Mononuclear cell (primary cell): ENCODE results near the gene CSMD2. TPM values are rescaled to one million over a fixed set of nuclear protein-coding genes. Genes with fewer than 3 reads are reported as not detected.

ENCODE experiments used
- H3K27me3 ChIP-seq: 2 replicates; pipeline ENCODE4 v1.6.0; 2011; ENCODE audit warnings: low read length, control low read depth; ENCODE audit not compliant: insufficient read depth
- H3K4me1 ChIP-seq: 2 replicates; pipeline ENCODE4 v1.5.1; 2011; ENCODE audit warnings: mild to moderate bottlenecking, low read length, control low read depth; ENCODE audit not compliant: insufficient read depth
- H3K4me3 ChIP-seq: 2 replicates; pipeline ENCODE4 v1.5.1; 2011; ENCODE audit warnings: mild to moderate bottlenecking, low read length, moderate library complexity
- H3K9me3 ChIP-seq: 2 replicates; pipeline ENCODE4 v1.5.1; 2011; ENCODE audit warnings: low read depth, mild to moderate bottlenecking, control low read depth, low read length
- total RNA-seq: library from RNA; depleted of rRNA; stranded (reverse); fragments of >200 nt; gene quantifications from one replicate; pipeline ENCODE4 v1.2.3, GENCODE V29; 2012

The CSMD2 gene
- total RNA-seq, 1 donor, result not detected

DNA sequence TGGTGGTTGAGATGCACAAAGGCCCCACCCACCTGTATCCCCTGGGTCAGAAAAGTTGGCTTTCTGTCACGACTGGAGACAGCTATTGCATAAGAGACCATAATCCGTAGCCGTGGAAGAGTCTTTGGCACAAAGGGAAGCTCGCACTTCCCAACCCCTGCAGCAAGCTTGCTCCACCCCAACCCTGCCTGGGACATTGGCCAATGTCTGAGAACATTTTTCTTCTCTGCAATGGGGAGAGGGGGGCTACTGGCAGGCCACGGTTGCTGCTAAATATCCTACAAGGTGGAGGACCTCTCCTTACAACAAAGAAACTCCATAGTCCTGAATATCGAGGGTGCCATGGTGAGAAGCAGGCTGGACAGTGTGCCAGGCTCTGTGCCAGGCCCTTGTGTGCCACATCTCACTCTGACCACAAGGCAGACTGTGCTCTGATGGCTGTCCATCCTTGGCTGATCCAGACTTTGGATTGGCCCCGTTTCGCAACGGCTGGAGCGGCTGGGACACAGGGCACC is 104.1 kb downstream of the CSMD2 start:
- no peak overlapping the region for H3K4me3 ChIP-seq
- H3K27me3 ChIP-seq, result no peaks in the 10 kb centered on the region
- no peaks in the 10 kb centered on the region for H3K4me1 ChIP-seq
- H3K9me3 ChIP-seq, result no peaks in the 10 kb centered on the region

DNA sequence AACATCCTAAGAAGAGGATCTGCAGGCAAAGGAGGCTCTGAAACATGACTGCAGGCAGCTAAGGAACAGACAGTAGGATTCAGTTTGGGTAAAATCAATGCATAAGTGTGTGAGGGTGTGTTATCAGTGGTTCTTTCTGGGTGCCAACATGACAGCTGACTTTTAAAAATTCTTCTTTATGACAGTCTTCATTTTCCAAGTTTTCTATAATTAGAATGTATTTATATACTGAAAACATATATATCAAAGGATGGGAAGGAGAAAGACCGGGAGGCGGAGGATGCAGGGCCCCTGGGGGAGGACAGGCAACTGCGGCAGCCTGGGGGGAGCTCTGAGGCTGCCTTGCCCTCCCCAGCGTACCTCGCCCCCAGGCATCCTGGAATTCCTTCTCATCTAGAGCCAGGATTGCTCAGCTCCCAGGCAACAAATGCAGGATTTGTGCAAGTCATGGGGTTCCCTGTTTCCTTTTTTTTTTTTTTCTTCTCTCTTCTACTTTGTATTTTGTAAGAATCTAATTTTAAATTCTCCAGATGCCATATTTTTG is 104.8 kb downstream of the CSMD2 start:
- no peaks in the 10 kb centered on the region for H3K4me1 ChIP-seq
- H3K27me3 ChIP-seq, result no peaks in the 10 kb centered on the region
- H3K9me3 ChIP-seq, result no peaks in the 10 kb centered on the region
- H3K4me3 ChIP-seq, result no peak overlapping the region

DNA sequence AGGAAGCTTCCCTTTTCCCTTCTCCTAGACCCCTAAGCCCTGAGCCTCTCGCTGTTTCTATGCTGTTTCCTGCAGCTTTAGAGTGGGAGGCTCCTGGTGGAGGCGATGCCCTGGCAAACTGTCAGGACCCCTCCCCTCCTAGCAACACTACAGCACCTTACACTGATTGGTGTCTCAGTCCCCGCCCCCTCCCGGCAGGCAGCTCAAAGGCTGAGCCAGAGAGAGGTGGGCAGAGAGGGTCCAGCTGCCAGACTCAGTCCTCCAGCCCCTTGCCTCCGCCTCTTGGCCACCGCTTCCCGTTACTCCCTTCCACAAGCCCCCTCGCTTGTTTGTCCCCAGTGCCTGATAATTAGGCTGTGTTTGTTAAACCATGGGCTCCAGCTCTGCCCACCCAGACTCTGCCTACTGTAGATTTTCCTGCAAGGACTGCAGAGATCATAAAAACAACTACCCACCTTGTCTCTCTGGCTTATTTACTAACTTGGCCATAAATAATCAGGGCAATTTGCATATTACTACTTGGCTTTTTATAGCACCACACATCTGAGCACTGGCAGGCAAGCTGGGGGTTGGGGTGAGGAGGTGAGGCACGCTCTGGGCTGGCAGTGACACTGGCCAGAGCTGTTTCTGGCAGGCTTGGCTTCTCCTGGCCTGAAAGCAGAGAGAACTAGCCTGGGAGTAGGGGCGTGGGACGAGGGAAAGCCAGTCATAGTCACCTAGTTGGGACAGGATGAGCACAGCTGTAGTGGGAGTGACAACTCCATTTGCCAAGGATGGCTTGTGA is 107.5 kb downstream of the CSMD2 start:
- Histone ChIP-seq H3K4me1 (no peaks in the 10 kb centered on the region), H3K4me3 (no peak overlapping the region), H3K27me3 (no peaks in the 10 kb centered on the region), H3K9me3 (no peaks in the 10 kb centered on the region)

DNA sequence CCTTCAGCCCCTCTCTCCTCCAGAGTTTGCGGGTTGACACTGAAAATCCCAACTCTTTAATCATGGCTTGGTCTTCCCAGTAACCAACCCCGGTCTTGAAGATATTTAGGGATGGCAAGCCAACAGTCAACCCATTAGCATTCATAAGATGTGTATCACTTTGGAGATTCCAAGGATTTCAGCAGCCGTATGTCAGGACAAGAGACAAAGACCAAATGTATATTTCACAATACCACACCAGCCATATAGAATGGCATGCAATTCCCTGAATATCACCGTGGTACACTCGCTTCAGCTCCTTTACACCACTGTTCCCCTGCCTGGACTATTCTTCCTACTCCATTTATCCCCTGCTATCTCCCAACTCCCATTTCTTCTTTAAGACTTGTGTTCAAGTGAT is 109.2 kb downstream of the CSMD2 start:
- H3K4me3 ChIP-seq, result no peak overlapping the region
- H3K4me1 ChIP-seq, result no peaks in the 10 kb centered on the region

DNA sequence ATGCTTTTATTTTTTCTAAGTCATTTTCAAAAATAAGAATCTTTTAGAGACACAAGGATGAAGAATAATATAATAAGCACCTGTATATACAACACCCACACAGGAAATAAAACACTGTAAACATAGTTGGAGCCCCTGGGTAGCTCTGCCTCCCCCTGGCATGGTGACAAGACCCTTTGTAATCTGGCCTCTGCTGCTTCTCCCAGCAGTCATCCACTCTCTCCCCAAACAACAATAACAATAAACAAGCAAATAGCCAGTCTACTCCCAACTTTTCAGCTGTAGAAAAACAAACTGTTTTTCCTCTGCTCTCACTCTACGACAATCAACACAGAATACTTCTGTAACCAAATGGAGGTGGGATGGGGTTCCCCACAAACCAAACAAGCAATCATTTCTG is 110.1 kb downstream of the CSMD2 start:
- no peaks in the 10 kb centered on the region for H3K9me3 ChIP-seq
- H3K27me3 ChIP-seq, result no peaks in the 10 kb centered on the region
- H3K4me1 ChIP-seq, result no peaks in the 10 kb centered on the region
- no peak overlapping the region for H3K4me3 ChIP-seq

More for the DNA sequence above, 109.2 kb downstream of the CSMD2 start:
- H3K9me3 ChIP-seq, result no peaks in the 10 kb centered on the region
- H3K27me3 ChIP-seq, result no peaks in the 10 kb centered on the region

DNA sequence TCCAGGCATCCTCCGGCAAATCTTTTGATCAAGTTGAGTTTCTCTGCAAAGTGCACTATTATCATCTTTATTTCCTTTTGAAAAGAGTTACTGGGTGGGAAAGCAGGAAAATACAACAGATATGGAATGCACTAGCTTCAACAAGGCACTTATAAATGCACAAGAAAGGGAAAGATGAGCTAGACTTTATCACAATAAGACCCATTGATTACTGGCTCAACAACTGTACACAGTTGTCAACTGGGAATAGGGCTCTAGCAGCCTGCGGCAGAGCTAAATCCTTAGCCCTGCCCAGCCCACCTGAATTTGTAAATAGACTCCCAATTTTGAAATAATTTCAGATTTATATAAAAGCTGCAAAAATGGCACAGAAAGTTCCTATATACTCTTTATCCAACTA is 111.4 kb downstream of the CSMD2 start:
- H3K9me3 ChIP-seq, result no peaks in the 10 kb centered on the region
- H3K4me3 ChIP-seq, result no peak overlapping the region
- H3K4me1 ChIP-seq, result no peaks in the 10 kb centered on the region
- H3K27me3 ChIP-seq, result no peaks in the 10 kb centered on the region

DNA sequence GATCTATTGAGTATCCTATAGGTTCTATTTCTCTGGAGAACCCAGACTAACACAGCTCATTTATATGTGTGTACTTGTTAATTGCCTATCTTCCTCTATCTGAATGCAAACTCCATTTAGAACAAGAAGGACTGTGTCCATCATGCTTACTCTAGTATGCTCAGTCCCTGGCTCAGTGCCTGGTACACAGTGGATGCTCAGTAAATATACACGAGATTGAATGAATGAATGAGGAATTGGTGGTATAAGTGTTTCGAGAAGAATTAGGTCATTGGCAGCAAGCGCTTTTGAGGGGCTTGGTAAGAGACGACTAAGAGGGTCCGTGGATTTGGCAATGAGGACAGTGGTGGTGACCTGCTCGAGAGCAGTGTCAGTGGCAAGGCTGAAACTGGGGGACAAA is 112.5 kb downstream of the CSMD2 start:
- Histone ChIP-seq H3K4me3 (no peak overlapping the region), H3K4me1 (no peaks in the 10 kb centered on the region), H3K9me3 (no peaks in the 10 kb centered on the region), H3K27me3 (no peaks in the 10 kb centered on the region)

DNA sequence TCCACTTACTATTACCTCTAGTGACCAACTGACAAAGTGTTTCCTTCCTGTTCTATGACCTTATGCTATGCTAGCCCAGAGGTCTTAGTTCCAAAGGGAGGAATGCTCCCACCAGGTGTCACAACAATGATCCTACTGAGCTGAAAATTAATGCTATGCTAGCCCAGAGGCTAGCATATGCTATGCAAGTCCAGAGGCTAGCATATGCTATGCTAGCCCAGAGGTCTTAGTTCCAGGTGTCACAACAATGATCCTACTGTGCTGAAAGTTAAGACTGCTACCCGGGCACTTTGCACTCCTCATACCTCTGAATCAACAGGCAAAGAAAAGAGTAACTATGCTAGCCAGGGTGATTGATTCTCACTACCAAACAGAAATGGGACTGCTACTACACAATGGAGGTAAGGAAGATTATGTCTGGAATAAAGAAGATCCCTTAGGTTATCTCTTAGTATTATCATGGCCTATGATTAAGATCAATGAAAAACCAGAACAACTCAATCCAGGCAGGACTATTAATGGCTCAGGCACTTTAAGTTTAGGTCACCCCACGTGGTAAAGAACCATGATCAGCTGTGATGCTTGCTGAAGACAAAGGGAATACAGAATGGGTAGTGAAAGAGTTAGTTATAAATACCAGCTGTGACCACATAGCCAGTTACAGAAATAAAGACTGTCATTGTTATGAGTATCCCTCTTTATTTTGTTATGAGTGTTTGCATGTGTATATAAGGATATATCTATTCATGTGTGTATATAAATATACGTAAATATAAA is 114.1 kb downstream of the CSMD2 start:
- Histone ChIP-seq H3K4me3 (no peak overlapping the region), H3K9me3 (no peaks in the 10 kb centered on the region), H3K4me1 (no peaks in the 10 kb centered on the region), H3K27me3 (no peaks in the 10 kb centered on the region)

DNA sequence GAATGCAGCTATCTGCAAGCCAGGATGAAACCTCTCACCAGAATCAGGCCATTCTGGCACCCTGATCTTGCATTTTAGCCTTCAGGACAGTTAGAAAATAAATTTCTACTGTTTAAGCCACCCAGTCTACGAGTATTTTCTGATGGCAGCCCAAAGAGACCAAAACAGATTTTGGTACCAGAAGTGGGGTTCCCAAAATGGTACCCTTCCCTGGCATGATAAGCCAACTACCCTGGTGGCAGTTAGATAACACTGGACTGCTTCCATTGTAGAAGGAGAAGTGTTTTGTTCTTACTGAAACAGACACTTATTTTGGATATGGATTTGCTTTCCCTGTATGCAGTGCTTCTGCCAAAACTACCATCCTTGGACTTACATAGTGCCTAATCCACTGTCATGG is 115.0 kb downstream of the CSMD2 start:
- Histone ChIP-seq H3K27me3 (no peaks in the 10 kb centered on the region), H3K4me3 (no peak overlapping the region), H3K4me1 (no peaks in the 10 kb centered on the region), H3K9me3 (no peaks in the 10 kb centered on the region)

DNA sequence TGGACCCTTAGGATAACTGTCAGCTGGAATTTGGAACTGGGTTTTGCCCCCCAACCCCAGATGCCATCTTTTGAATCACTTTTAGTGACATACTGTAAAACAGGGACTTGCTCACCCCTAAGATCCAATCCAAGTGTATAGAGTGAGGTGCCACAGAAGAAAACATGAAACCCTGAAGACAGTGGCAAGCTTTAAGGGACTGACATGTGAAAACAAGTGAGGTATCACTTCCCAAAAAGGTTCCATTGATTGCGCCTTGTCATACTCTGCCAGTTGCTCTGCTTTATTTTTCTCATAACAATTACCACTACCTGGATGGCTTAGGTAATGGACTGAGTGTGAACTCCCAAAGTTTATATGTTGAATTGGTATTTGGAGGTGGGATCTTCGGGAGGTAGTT is 115.6 kb downstream of the CSMD2 start:
- no peaks in the 10 kb centered on the region for H3K9me3 ChIP-seq
- H3K4me3 ChIP-seq, result no peak overlapping the region
- H3K27me3 ChIP-seq, result no peaks in the 10 kb centered on the region

DNA sequence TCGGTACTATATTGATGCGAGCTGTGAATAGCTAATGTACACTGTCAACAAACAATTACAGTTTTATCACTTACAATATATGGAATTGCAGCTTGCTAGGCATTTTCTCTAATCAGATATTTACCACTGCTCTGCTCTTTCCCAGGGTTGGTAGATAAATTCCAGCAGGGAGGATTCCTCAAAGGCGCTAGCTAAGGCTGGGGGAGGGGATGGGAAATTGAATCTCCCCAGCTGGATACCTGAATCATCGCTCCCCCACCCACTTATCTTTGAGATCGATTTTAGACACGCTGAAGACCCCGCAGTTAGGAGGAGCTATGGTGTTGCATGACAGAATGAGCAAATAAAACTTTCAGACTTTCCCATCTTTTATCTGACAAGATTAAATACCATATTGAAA is 127.2 kb downstream of the CSMD2 start:
- Histone ChIP-seq H3K27me3 (no peaks in the 10 kb centered on the region), H3K4me3 (no peak overlapping the region), H3K4me1 (no peaks in the 10 kb centered on the region), H3K9me3 (no peaks in the 10 kb centered on the region)

More for the DNA sequence above, 115.6 kb downstream of the CSMD2 start:
- H3K4me1 ChIP-seq, result no peaks in the 10 kb centered on the region

DNA sequence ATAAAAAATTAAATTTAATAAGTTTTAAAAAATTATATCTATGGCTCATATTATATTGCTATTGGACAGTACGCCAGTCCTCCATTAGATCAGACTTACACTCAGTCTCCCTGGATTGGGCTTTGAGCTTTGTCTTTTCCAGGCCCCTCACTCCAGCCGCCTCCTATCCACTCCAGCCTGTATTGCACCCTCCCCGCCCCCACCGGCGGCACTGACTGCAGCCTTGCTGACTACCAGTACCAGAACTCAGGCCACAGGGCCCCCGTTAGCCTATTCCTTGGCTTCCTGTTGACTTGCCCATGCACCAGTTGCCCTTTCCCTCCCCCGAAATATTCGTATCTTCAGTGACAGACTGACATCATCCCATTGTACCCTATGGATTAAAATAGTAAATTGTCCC is 127.9 kb downstream of the CSMD2 start:
- H3K27me3 ChIP-seq, result no peaks in the 10 kb centered on the region
- no peak overlapping the region for H3K4me3 ChIP-seq
- H3K4me1 ChIP-seq, result no peaks in the 10 kb centered on the region
- H3K9me3 ChIP-seq, result no peaks in the 10 kb centered on the region

DNA sequence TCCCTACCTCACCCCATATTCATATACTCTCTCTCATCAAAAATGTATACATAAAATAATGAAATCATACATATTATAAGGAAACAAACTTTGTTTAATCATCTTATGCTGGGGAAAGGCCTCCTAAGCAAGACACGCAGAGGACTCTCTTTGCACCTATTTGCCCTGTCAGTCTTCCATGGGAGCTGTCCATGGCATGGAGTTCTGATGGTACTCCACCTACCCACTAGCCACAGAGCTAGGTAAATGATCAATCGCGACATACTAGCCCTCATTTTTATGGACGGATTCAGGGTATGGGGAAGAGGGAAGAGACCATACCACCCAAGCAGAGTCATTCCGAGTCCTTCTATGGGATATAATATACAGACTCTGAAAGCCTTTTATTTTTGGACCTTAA is 131.0 kb downstream of the CSMD2 start:
- Histone ChIP-seq H3K4me3 (no peak overlapping the region), H3K27me3 (no peaks in the 10 kb centered on the region), H3K9me3 (no peaks in the 10 kb centered on the region), H3K4me1 (no peaks in the 10 kb centered on the region)

DNA sequence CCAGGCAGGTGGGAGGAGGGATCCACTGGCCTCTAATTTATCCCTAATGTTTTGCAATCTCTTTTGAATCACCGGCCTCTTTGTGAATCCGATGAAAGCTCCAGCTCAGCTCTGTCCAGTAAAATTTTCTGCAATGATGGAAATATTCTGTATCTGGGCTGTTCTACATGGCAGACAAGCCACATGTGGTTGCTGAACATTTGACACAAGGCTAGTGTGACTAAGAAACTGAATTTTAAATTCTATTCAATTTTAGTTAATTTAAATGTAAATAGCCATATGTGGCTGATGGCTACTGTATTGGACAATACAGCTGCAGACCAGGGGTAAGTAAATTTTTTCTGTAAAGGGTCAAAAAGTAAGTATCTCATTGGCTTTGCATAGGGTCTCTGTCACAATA is 135.1 kb downstream of the CSMD2 start:
- Histone ChIP-seq H3K9me3 (no peaks in the 10 kb centered on the region), H3K4me1 (no peaks in the 10 kb centered on the region), H3K4me3 (no peak overlapping the region), H3K27me3 (no peaks in the 10 kb centered on the region)

DNA sequence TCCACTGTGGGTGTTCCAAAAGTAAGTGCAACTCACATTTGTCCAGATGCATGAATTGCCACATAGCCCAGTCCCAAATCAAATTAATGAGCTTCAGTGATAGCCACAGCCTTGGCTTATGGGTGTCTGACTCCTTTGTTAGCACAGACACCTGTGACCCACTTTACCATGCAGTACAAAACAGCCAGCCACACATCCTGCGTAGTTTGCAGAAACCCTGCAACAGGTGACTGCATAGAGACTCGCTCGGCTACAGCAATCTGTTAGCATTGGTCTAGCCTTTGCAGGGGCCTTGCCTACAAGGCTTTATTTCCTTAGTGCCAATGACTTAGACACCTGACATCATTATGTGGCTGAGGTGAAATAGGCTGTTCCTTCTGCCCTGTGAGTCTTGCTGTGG is 135.5 kb downstream of the CSMD2 start:
- Histone ChIP-seq H3K27me3 (peaks cover under 1% of the 10 kb centered on the region), H3K9me3 (no peaks in the 10 kb centered on the region), H3K4me1 (no peaks in the 10 kb centered on the region), H3K4me3 (no peak overlapping the region)
